ENCODE data around the gene GIMAP7.

DNA sequence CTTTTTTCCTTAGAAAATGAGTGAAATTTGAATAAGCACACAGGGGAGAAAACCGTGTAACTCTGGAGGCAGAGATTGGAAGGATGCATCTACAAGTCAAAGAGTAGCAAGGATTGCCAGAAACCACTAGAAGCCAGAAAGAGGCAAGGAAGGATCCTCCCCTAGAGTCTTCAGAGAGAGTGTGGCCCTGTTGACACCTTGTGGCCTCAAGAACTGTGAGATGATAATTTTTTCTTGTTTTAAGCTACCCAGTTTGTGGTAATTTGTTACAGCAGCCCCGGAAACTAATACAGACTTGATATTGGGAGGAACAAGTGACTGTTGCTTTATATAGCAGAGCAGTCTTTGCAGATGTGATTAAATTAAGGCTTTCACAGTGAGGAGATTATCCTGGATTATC lies 3.6 kb upstream of the GIMAP7 start:
- TF ChIP-seq POLR2A (IDR thresholded peaks at IDR 0.05; ENCODE audit: low read depth) (no peak), CTCF (IDR thresholded peaks at IDR 0.05) (no peak), POLR2AphosphoS5 (IDR thresholded peaks at IDR 0.05) (no peak)
